Left renal pelvis (tissue), 4 donors: ENCODE measurements around the gene ADAM12. TPM values are rescaled to one million over a fixed set of nuclear protein-coding genes. Genes with fewer than 3 reads are reported as not detected.
"Not testable (repeated sequence)": the region's sequence is repeated elsewhere in the genome, so short reads cannot be mapped to it uniquely, and the experiment has no call there.

Source experiments
- DNase-seq, 4 donors: peaks; one replicate each; pipeline ENCODE4 v3.0.0-alpha.2; 2013; ENCODE audit warnings: low read depth in 4 of 4, low spot score in 3 of 4
- polyA plus RNA-seq, 4 donors: library from polyadenylated mRNA; unstranded; fragments of 120-200 nt; gene quantifications; one replicate each; pipeline ENCODE4 v1.2.1, GENCODE V29; 2013; ENCODE audit not compliant: insufficient read length in 4 of 4

ADAM12 gene
- polyA plus RNA-seq, 4 donors, result 23.1 to 100 (median 27.8) TPM

GRCh38 chr10:126405239-126405775 lies 17.0 kb upstream of the ADAM12 start:
- DNase-seq, result no peak

- DNase-seq, result no peak
Measured at GRCh38 chr10:126402721-126403695, 14.7 kb upstream of the ADAM12 start.

GRCh38 chr10:126400641-126401040 lies 12.4 kb upstream of the ADAM12 start:
- no peak for DNase-seq

- DNase-seq, result no peak
Measured at GRCh38 chr10:126398924-126399323, 10.6 kb upstream of the ADAM12 start.

DNA sequence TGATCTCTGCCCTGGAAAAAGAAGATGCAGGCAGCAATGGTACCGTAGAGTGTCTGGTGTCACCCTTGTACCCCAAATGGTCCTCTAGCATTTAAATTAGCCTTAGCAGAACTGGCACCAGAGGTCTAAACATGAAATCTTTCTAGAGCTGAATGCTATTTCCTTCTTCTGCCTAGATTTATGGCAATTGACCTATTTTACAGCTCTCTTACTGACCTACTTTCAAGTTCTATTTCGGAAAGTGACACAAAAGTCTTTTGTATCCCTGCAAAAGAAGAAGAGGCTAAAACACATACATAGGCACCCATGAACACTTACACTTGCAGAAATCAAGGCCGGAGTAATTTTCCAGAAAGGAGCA lies 10.1 kb upstream of the ADAM12 start:
- no peak for DNase-seq

DNA sequence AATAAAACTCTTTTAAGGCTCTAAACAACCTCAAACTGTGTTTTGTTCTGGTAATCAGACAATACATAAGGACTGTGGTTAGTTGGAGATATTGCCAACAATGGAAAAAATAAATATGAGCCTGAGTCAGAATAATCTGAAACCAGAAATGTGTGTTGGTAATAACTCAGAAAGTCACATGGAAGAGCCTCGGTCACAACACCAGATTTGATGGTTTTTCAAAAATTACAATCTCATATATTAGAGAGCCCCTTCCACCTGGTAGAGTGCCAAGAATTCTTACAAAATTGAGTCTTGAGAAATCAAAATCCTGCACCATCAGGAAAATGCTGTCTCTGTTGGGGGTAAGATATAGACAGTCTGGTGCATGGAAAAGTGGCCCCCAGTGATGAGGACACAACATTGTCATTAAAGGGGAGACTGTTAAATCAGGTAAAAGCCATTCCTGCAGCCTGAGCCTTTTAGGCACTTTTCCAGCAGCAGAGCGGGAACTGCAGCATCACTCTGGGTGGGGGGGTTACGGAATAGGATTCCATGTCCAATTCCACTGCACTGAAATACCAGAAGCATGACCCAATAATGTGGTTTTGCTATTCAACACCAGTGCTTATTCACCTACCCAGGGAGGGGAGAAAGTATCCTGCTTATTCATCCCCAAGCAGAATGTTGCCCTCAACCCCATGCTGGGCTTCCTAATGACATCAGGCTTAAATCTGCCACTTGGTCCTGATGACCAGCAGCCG lies 9.5 kb upstream of the ADAM12 start:
- no peak for DNase-seq

DNA sequence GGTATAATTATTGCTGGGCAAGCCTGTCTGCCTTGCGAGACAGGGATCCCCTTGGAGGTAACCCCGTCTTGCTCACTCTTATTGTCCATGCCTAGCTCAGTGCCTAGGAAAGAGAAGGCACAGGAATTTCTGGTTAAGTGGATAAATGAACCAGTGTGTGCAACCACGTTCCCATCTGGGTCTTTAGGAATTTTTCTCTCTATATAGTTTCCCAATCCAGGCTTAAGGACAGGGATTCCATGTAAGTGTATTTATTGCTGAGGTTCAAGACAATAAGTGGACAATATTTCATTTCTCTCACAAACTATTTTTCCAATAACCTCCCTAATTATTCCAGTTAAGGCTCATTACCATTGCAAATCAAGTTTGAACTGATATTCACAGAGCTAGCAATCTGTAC lies 8.9 kb upstream of the ADAM12 start:
- DNase-seq, result no peak

- no peak for DNase-seq
Measured at GRCh38 chr10:126394948-126395347, 6.7 kb upstream of the ADAM12 start.

DNA sequence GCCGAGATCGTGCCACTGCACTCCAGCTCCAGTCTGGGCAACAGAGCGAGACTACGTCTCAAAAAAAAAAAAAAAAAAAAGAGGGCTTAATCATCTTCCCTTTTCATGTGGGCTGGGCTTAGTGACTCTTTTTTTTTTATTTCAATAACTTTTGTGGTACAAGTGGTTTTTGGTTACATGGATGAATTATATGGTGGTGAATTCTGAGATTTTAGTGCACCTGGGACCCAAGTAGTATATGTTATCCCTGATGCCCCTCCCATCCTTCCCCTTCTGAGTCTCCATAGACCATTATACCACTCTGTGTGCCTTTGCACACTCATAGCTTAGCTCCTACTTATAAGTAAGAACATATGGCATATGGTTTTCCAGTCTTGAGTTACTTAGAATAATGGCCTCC lies 4.8 kb upstream of the ADAM12 start:
- no peak for DNase-seq

- no peak for DNase-seq
Measured at GRCh38 chr10:126392469-126392868, 4.2 kb upstream of the ADAM12 start.

GRCh38 chr10:126392068-126392467 lies 3.8 kb upstream of the ADAM12 start:
- DNase-seq, result no peak

GRCh38 chr10:126391192-126391885 lies 3.1 kb upstream of the ADAM12 start:
- DNase-seq, result no peak

DNA sequence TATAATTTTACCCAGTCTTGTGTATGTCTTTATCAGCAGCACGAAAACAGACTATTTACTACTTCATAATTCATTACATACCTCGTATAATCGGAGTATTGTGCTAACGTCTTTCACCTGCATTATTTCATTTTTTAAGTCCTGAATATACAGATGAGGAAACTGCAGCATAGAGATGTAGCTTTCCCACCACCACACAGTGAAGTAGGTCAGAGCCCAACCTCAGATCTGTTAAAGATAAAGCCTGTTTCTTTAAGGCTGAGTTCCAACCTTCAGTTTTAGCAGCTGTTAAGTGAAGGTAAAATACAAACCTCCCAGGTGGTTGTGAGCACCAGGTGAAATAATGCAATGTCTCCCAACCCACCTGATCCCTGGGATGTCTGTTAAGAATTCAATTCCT lies 2.0 kb upstream of the ADAM12 start:
- no peak for DNase-seq

DNA sequence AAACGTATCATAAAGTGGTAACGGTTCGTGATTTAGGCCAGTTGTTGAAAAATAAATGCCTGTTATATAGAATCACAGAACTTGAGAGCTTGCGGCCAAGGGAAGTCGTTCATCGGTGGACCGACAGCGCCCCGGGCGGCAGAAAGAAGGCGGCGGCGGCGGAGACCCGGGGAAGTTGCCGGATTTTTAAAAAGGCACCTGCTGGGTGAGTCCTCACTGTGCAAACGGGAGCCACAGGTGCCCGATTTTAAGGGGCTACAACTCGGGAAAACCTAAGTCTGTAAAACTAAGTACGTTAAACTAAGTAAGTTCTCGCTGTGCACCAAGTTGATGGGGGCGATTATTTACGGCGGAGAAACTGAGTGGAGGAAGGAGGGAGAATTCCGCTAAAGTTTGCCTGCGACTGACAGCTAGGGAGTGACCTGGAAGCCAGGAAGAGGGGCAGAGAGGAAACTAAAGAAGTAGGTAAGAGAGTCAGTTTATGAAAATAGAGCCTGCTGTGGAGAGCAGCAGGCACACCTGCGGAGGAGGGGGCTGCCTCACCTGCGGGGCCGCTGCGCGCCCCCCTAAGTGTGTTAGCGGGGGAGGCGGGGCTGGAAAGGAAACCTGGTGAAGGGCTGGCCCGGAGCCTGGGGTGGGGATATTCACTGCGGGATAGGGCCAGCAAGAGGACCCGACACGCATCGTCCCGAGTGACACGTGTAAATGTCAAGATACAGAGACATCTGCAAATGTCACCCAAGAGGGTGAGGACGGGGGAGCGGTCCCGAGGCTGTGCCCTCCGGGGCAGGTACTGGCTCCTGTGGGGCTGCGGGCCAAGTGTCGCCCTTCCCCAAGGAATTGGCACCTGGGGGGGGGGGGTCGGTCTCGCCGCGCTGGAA lies 996 bp downstream of the ADAM12 start:
- peak in 3 of 4 donors; percentile 35 to 53 (median 50) for DNase-seq

DNA sequence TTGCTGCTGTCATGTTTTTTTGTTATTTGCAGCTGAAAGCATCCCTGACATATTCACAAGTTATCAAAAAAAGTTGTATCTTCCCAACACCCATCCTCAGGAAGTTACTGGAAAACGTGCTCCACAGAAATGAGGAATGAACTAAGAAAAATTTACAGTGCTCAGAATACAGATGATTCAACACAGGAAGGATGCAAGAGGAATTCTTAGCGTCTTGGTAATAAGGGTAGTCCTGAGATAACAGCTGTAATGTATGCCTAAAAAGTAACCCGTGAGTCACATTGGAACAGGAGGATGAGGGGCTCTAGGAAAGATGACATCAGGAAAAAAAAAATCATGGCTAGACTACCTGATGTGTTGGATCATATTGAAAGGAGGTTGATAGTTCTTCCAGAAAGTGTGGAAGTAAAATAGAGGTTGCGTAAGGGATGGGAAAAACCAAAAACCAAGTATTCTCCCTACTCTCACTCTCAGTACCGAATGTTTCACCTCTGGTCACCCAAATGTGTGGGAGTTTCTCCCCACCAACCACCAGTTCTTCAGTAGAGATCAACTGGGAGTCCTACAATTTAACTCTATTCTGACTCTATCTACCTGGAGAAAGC lies 3.9 kb downstream of the ADAM12 start:
- no peak for DNase-seq

GRCh38 chr10:126380352-126381076 lies 7.8 kb downstream of the ADAM12 start:
- DNase-seq, result no peak

DNA sequence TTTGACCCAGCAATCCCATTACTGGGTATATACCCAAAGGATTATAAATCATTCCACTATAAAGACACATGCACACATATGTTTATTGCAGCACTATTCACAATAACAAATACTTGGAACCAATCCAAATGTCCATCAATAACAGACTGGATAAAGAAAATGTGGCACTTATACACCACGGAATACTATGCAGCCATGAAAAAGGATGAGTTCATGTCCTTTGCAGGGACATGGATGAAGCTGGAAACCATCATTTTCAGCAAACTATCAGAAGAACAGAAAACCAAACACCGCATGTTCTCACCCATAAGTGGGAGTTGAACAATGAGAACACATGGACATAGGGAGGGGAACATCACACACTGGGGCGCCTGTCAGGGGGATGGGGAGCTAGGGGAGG lies 9.1 kb downstream of the ADAM12 start:
- DNase-seq, result not testable (repeated sequence)

DNA sequence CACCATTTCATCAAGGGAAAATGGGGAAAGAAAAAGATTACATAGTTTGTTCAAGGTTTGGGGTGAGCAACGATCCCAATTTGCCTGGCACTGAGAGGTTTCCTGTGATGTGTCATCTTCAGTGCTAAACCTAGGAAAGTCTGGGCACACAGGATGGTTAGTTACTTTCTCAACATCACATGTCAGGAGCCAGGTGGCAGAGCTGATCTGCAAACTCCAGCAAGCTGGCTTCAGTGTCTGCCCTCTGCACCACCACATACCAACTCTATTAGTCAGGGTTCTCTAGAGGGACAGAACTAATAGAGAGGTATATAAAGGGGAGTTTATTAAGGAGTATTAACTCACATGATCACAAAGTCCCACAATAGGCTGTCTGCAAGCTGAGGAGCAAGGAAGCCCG lies 11.3 kb downstream of the ADAM12 start:
- DNase-seq, result no peak
